Keratinocyte (primary cell): Measurements from ENCODE around the gene CA9. TPM values are rescaled to one million over a fixed set of nuclear protein-coding genes. Genes with fewer than 3 reads are reported as not detected.

Source experiments
- DNase-seq: peaks from one replicate; pipeline ENCODE4 v3.0.0-alpha.2; 2011; ENCODE audit warnings: low read depth, missing footprints, low spot score
- FAIRE-seq: peaks from 2 replicates; lab custom pipeline; 2011; peaks lifted over from hg19 to GRCh38; lab: Jason Lieb, UNC
- H2AFZ ChIP-seq: 2 replicates; pipeline ENCODE4 v1.6.0; 2012; ENCODE audit warnings: low read length, control low read depth, inconsistent platforms; ENCODE audit not compliant: control insufficient read depth
- H3K27ac ChIP-seq: 2 replicates; pipeline ENCODE4 v1.5.1; 2011; ENCODE audit warnings: low read length; ENCODE audit not compliant: control insufficient read depth, insufficient read depth
- H3K27me3 ChIP-seq: 3 replicates; pipeline ENCODE4 v1.6.0; 2011; ENCODE audit warnings: low read length; ENCODE audit not compliant: control insufficient read depth, insufficient read depth; ENCODE audit errors: extremely low read depth
- H3K36me3 ChIP-seq, 2 experiments: 2 replicates in 1 of 2; 3 replicates in 1 of 2; pipeline ENCODE4 v1.5.1; 2011; ENCODE audit warnings: low read length in 2 of 2, mild to moderate bottlenecking in 1 of 2; ENCODE audit not compliant: control insufficient read depth in 2 of 2, insufficient read depth in 2 of 2; ENCODE audit errors: extremely low read depth in 1 of 2
- H3K4me1 ChIP-seq: 3 replicates; pipeline ENCODE4 v1.5.1; 2011; ENCODE audit warnings: low read length; ENCODE audit not compliant: control insufficient read depth, insufficient read depth; ENCODE audit errors: extremely low read depth
- H3K4me2 ChIP-seq: 3 replicates; pipeline ENCODE4 v1.6.0; 2011; ENCODE audit warnings: low read depth, low read length; ENCODE audit not compliant: control insufficient read depth, insufficient read depth; ENCODE audit errors: extremely low read depth
- H3K4me3 ChIP-seq, 3 experiments: fragments of 200-600 bp in 1 of 3; sonication (generic) in 1 of 3; 2 replicates in 2 of 3; 3 replicates in 1 of 3; pipeline ENCODE4 v1.5.1; 2011 to 2016; ENCODE audit warnings: low read length in 3 of 3, mild to moderate bottlenecking in 3 of 3, control low read depth in 2 of 3, inconsistent platforms in 1 of 3, low read depth in 1 of 3, mixed read lengths in 1 of 3, mixed run types in 1 of 3, moderate library complexity in 1 of 3; ENCODE audit not compliant: control insufficient read depth in 2 of 3, insufficient read depth in 2 of 3; ENCODE audit errors: extremely low read depth in 1 of 3
- H3K79me2 ChIP-seq: 2 replicates; pipeline ENCODE4 v1.6.0; 2012; ENCODE audit warnings: low read length; ENCODE audit not compliant: control insufficient read depth, insufficient read depth
- H3K9ac ChIP-seq: 3 replicates; pipeline ENCODE4 v1.6.0; 2011; ENCODE audit warnings: low read length; ENCODE audit not compliant: control insufficient read depth, insufficient read depth; ENCODE audit errors: extremely low read depth
- H3K9me1 ChIP-seq: 3 replicates; pipeline ENCODE4 v1.6.0; 2011; ENCODE audit warnings: low read length; ENCODE audit not compliant: control insufficient read depth, insufficient read depth; ENCODE audit errors: extremely low read depth
- H3K9me3 ChIP-seq: 2 replicates; pipeline ENCODE4 v1.5.1; 2012; ENCODE audit warnings: low read depth, low read length; ENCODE audit not compliant: control insufficient read depth
- H4K20me1 ChIP-seq: 3 replicates; pipeline ENCODE4 v1.6.0; 2011; ENCODE audit warnings: low read length; ENCODE audit not compliant: control insufficient read depth, insufficient read depth; ENCODE audit errors: extremely low read depth
- EZH2 ChIP-seq: IDR thresholded peaks from one replicate; pipeline ENCODE4 v1.6.1; 2012; ENCODE audit warnings: inconsistent platforms, mild to moderate bottlenecking, low read length, moderate library complexity
- dilution Hi-C: fragments of 300-500 bp; cut with MboI; formaldehyde crosslinking; loops from one replicate; pipeline ENCODE4 v1.7.0; 2020; ENCODE audit warnings: low sequenced_read_pairs; ENCODE audit not compliant: extremely low pct_ligation_motif_present
- polyA plus RNA-seq, 5 experiments: library from polyadenylated mRNA; depleted of rRNA in 3 of 5; stranded (reverse) in 3 of 5; stranded (forward) in 1 of 5; unstranded in 1 of 5; fragments of >200 nt; gene quantifications; 1 replicate in 1 of 5; 2 replicates in 3 of 5; 3 replicates in 1 of 5; pipeline versions ENCODE4 v1.2.1 to v1.2.3, GENCODE V29; 2011 to 2012; ENCODE audit warnings: missing spikeins in 2 of 5, low read depth in 1 of 5, low replicate concordance in 1 of 5
- TF ChIP-seq, protein P1 (sequence below), 3 experiments: IDR thresholded peaks in 1 of 3; conservative IDR thresholded peaks in 1 of 3; optimal IDR thresholded peaks in 1 of 3; 2 replicates in 2 of 3; 3 replicates in 1 of 3; pipeline versions ENCODE3 to v1.5.1; 2011; ENCODE audit warnings: low read length in 3 of 3, mild to moderate bottlenecking in 3 of 3, moderate library complexity in 2 of 3, control low read depth in 1 of 3, inconsistent platforms in 1 of 3; ENCODE audit not compliant: insufficient read depth in 2 of 3; ENCODE audit errors: extremely low read depth in 1 of 3

The CA9 gene
- polyA plus RNA-seq, 1 donor (not counting 4 experiments of a cell fraction or from before 2014, with no cell fraction given): 7.2 TPM

GRCh38 chr9:35687306-35687705 lies 13.6 kb downstream of the CA9 start:
- DNase-seq (no peak), FAIRE-seq (no peak)
- dilution Hi-C loops: no loop called here
- Histone ChIP-seq H3K27ac (no peak overlapping the region), H3K9me3 (no peaks in the 10 kb centered on the region), H3K9ac (no peak overlapping the region), H3K9me1 (no peaks in the 10 kb centered on the region), H3K4me3 (no peak overlapping the region), H3K27me3 (no peaks in the 10 kb centered on the region), H3K4me2 (no peak overlapping the region), H3K4me1 (peaks cover 16% of the 10 kb centered on the region), H3K79me2 (no peaks in the 10 kb centered on the region), H2AFZ (no peak overlapping the region), H3K36me3 (peaks cover 4 to 6% of the 10 kb centered on the region in 2 experiments), H4K20me1 (no peaks in the 10 kb centered on the region)
- TF ChIP-seq EZH2: no peak
- TF ChIP-seq, protein P1, sequence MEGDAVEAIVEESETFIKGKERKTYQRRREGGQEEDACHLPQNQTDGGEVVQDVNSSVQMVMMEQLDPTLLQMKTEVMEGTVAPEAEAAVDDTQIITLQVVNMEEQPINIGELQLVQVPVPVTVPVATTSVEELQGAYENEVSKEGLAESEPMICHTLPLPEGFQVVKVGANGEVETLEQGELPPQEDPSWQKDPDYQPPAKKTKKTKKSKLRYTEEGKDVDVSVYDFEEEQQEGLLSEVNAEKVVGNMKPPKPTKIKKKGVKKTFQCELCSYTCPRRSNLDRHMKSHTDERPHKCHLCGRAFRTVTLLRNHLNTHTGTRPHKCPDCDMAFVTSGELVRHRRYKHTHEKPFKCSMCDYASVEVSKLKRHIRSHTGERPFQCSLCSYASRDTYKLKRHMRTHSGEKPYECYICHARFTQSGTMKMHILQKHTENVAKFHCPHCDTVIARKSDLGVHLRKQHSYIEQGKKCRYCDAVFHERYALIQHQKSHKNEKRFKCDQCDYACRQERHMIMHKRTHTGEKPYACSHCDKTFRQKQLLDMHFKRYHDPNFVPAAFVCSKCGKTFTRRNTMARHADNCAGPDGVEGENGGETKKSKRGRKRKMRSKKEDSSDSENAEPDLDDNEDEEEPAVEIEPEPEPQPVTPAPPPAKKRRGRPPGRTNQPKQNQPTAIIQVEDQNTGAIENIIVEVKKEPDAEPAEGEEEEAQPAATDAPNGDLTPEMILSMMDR (optimal IDR thresholded peaks at IDR 0.05 in 1 of 3, IDR thresholded peaks at IDR 0.05 in 1 of 3, conservative IDR thresholded peaks at IDR 0.05 in 1 of 3; ENCODE audit: extremely low read depth in 1 of 3, insufficient read depth in 2 of 3, low read length in 3 of 3): no peak

DNA sequence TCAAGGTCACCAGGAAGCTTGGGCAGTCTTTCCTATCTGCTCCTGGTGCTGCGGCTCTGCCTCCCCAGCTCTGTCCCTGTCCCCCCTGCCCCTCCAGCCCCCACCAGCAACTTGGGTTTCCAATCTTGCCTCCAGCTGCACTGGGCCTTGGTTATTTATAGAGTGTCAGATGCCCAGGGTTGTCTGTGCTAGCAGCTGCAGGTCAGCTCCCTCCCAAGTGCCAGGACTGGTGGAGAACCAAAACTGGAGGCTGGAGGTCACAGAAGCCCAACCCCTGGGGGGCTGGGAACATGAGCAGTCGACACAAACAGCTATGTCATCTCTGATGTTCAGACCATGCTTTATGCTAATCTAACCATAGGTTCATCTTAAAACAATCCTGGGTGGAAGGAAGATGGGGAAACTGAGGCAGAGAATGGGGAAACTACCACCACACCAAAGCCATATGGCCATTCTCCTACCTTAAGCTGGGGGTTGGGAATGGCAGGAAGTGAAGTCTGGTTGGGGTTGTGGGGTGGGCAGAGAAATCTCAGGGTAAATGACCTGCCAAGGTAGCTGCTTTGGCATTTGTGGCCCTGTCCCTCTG lies 14.3 kb downstream of the CA9 start:
- H3K79me2 ChIP-seq: no peaks in the 10 kb centered on the region
- peak overlapping the region in 1 of 3 experiments; percentile 35 for H3K4me3 ChIP-seq
- H4K20me1 ChIP-seq: no peaks in the 10 kb centered on the region
- dilution Hi-C loops: no loop called here
- H3K4me2 ChIP-seq: peak overlapping the region; percentile 73
- no peaks in the 10 kb centered on the region for H3K27me3 ChIP-seq
- H2AFZ ChIP-seq: no peak overlapping the region
- FAIRE-seq: no peak
- no peak overlapping the region for H3K9ac ChIP-seq
- no peaks in the 10 kb centered on the region for H3K9me1 ChIP-seq
- peaks cover 0 to 4% of the 10 kb centered on the region in 2 experiments for H3K36me3 ChIP-seq
- TF ChIP-seq, protein P1 (optimal IDR thresholded peaks at IDR 0.05 in 1 of 3, IDR thresholded peaks at IDR 0.05 in 1 of 3, conservative IDR thresholded peaks at IDR 0.05 in 1 of 3; ENCODE audit: extremely low read depth in 1 of 3, insufficient read depth in 2 of 3, low read length in 3 of 3): no peak
- no peak for TF ChIP-seq EZH2
- no peaks in the 10 kb centered on the region for H3K9me3 ChIP-seq
- peaks cover 16% of the 10 kb centered on the region for H3K4me1 ChIP-seq
- H3K27ac ChIP-seq: no peak overlapping the region
- no peak for DNase-seq
